Measurements from ENCODE around the gene CIP2A.

CIP2A gene

DNA sequence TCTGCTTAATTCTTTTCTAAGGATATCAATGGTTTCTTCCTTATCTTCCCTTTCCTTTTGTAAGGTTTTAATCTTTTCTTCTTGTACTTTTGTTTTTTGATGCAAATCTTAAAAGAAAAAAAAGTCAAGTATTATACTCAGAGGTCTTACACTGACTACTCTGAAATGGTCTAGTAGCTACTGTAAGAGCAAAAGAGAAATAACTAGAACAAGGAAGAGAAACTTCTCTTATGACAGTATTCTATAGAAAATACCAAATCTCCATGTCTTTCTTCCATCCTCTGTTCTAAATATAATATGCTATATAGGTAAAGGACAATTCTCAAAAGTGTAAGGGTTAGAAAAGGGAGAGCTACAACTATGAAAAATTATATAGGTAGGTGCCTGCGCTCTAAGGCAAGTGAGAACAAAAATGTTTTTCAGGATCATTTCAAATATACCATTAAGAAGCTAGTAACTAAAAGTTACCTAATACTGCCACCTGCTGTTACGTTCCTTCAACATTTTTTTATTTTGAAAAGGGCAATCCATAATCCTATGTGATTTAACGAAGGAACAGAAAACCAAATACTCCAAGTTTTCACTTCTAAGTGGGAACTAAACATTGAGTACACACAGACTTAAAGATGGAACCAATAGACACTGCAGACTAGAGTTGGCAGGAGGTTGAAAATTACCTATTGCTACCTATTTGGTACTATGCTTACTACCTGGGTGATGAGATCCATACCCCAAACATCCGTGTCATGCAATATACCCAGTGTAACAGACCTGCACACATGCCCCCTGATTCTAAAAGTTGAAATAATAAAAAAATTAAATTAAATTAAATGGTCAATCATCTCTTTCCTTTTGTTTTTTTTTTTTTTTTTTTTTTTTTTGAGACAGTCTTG lies 36.7 kb downstream of the CIP2A start:
- peak overlapping the region; percentile 38 for H3K27ac ChIP-seq
- TF ChIP-seq, protein P1, sequence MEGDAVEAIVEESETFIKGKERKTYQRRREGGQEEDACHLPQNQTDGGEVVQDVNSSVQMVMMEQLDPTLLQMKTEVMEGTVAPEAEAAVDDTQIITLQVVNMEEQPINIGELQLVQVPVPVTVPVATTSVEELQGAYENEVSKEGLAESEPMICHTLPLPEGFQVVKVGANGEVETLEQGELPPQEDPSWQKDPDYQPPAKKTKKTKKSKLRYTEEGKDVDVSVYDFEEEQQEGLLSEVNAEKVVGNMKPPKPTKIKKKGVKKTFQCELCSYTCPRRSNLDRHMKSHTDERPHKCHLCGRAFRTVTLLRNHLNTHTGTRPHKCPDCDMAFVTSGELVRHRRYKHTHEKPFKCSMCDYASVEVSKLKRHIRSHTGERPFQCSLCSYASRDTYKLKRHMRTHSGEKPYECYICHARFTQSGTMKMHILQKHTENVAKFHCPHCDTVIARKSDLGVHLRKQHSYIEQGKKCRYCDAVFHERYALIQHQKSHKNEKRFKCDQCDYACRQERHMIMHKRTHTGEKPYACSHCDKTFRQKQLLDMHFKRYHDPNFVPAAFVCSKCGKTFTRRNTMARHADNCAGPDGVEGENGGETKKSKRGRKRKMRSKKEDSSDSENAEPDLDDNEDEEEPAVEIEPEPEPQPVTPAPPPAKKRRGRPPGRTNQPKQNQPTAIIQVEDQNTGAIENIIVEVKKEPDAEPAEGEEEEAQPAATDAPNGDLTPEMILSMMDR (IDR thresholded peaks at IDR 0.05) = peak; percentile 68
- TF ChIP-seq ZFX (IDR thresholded peaks at IDR 0.05; ENCODE audit: borderline replicate concordance) = no peak

DNA sequence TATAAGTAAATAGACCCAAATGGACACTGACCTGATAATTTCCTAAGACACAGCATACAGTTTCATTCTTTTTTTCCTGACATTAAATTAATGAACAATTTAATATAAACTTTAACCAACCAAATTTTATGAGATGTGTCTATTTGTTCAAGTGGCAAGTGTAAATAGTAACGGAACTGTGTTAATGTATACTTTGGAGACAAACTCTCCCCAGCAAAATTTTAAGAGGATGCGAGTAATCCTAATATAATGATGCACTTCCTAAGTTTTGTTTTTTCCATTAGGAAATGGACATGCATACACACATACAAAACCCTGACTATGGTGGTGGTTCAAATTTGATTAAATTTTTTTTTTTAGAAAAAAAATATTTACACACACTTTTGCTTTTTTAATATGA lies 40.4 kb downstream of the CIP2A start:
- H3K27ac ChIP-seq = peak overlapping the region; percentile 76
- TF ChIP-seq, protein P1 (IDR thresholded peaks at IDR 0.05) = no peak
- no peak for TF ChIP-seq ZFX (IDR thresholded peaks at IDR 0.05; ENCODE audit: borderline replicate concordance)

DNA sequence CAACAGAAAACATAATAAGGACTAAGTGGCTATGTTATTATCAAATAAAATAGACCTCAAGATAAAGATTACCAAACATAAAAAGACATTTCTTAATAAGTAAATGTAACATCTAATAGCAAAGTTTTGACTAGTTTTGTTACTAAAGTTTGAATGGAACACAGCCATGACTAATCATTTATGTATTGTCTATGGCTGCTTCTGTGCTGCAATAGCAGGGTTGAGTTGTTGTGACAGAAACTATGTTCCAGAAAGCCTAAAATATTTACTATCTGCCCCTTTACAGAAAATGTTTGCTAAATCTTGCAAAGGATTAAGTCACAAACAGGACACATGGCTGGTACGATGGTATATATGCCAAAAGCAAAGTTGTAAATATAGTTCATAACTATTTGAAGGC lies 40.9 kb downstream of the CIP2A start:
- H3K27ac ChIP-seq = peak overlapping the region; percentile 76
- TF ChIP-seq, protein P1 (IDR thresholded peaks at IDR 0.05) = no peak
- no peak for TF ChIP-seq ZFX (IDR thresholded peaks at IDR 0.05; ENCODE audit: borderline replicate concordance)

DNA sequence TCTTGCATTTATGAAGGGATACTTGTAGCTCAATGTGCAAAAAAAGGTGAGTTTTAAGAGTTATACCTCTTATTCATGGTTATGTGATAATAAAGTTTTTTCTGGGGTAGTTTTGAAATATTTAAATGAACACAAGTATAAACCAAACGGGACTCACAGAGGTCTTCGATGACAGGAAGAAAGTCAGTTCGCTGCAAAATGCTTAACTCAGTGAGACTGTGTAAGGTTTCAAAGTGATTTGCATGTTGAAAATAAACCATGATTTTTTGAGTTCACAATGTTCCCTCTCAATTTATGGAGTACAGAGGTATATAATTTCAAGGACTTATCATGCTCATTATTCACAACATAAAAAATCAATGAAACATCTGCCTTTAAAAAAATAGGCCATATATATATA lies 42.5 kb downstream of the CIP2A start:
- no peak for TF ChIP-seq ZFX (IDR thresholded peaks at IDR 0.05; ENCODE audit: borderline replicate concordance)
- TF ChIP-seq, protein P1 (IDR thresholded peaks at IDR 0.05) = no peak
- no peak overlapping the region for H3K27ac ChIP-seq

DNA sequence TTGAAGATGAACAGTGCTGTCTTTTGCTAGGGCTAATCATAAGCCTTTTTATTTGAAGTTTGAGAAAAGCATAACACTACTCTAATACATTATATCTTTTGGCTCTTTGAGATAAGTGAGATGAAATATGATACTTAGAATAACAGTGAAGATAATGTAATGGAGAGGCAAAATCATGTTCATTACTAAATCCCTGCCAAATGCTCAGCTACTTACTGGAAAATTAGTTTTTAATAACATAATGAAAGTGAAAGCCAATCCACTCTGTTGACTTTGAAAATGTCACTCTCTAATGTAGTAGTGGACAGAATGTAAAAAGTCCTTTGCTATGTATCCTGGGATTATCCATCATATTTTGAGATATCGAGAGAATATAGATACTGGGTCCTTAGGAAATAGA lies 43.0 kb downstream of the CIP2A start:
- H3K27ac ChIP-seq = no peak overlapping the region
- TF ChIP-seq, protein P1 (IDR thresholded peaks at IDR 0.05) = no peak
- no peak for TF ChIP-seq ZFX (IDR thresholded peaks at IDR 0.05; ENCODE audit: borderline replicate concordance)

DNA sequence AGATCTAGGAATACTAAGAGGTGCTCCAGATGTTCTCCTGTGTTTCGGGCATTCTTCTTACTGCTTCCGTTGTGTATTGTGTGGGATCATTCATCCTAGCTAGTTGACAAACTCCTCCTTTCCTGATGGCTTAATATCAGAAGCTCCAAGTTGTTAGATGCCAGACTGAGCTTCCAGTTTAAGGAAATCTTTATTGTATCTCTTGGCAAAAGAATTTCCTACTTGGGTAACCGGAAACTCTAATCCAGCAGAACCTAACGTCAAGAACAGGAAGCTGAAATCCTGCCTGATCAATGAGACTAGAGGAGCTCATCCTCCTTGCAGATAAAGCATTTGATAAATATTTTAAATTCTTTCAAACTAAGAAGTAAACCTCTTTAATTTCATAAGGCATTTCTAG lies 51.2 kb downstream of the CIP2A start:
- H3K27ac ChIP-seq = no peak overlapping the region
- no peak for TF ChIP-seq ZFX (IDR thresholded peaks at IDR 0.05; ENCODE audit: borderline replicate concordance)
- TF ChIP-seq, protein P1 (IDR thresholded peaks at IDR 0.05) = no peak
